Naive thymus-derived CD8-positive, alpha-beta T cell (primary cell): Measurements from ENCODE around the gene PCDHGA6. TPM values are rescaled to one million over a fixed set of nuclear protein-coding genes. Genes with fewer than 3 reads are reported as not detected.

Experiments used
- ATAC-seq, 2 donors: fragments of 150-1000 bp; cut with Tn5 transposase in 1 of 2; sonication (Bioruptor Pico), chemical (Tn5 transposase) in 1 of 2; 1 replicate in 1 of 2; 2 replicates in 1 of 2; pipeline ENCODE4 v1.10.0; 2021; ENCODE audit warnings: mild to moderate bottlenecking in 2 of 2, moderate library complexity in 2 of 2
- POLR2A ChIA-PET: fragments of 350-600 bp; sonication (Branson Sonifier 250); formaldehyde crosslinking; loops from one replicate; lab custom pipeline; 2021; ENCODE audit warnings: antibody characterized with exemption; lab: Charles Lee
- DNase-seq, 10 donors: peaks; one replicate each; pipeline versions ENCODE4 v3.0.0 to v3.0.0-alpha.2; 2020 to 2022
- H3K27ac Mint-ChIP-seq, 10 donors: one replicate each; pipeline ENCODE4 v1.8.0; 2020 to 2022; ENCODE audit warnings: mild to moderate bottlenecking in 10 of 10, mixed read lengths in 10 of 10, moderate library complexity in 4 of 10, inconsistent platforms in 1 of 10
- H3K27me3 Mint-ChIP-seq, 5 donors: one replicate each; pipeline ENCODE4 v1.8.0; 2021 to 2022; ENCODE audit warnings: mixed read lengths in 5 of 5
- H3K36me3 Mint-ChIP-seq, 3 donors: one replicate each; pipeline ENCODE4 v1.8.0; 2020 to 2022; ENCODE audit warnings: mixed read lengths in 3 of 3, mild to moderate bottlenecking in 2 of 3, inconsistent platforms in 1 of 3
- H3K4me1 Mint-ChIP-seq, 4 donors: one replicate each; pipeline ENCODE4 v1.8.0; 2021 to 2022; ENCODE audit warnings: mixed read lengths in 4 of 4
- H3K4me3 Mint-ChIP-seq, 10 donors: one replicate each; pipeline ENCODE4 v1.8.0; 2020 to 2022; ENCODE audit warnings: mild to moderate bottlenecking in 10 of 10, mixed read lengths in 10 of 10, moderate library complexity in 6 of 10, inconsistent platforms in 1 of 10
- H3K9me3 Mint-ChIP-seq, 9 donors: one replicate each; pipeline ENCODE4 v1.8.0; 2020 to 2022; ENCODE audit warnings: mixed read lengths in 9 of 9, mild to moderate bottlenecking in 3 of 9, inconsistent platforms in 1 of 9, moderate library complexity in 1 of 9
- polyA plus RNA-seq, 3 donors: library from polyadenylated mRNA; unstranded; fragments of 300-500 nt; fragmentation: Illumina TruSeq; gene quantifications; one replicate each; pipeline ENCODE4 v1.2.3, GENCODE V29; 2021
- total RNA-seq, 8 experiments: library from RNA in 2 of 8; stranded (reverse) in 2 of 8; gene quantifications; one replicate each; pipeline ENCODE4 v1.2.3 and lab custom pipeline; 2021 to 2026

PCDHGA6 gene
- total and polyA plus RNA-seq, 5 experiments from 2014 or later, result 0.05 to 0.68 (median 0.60) TPM; not detected in 2

DNA sequence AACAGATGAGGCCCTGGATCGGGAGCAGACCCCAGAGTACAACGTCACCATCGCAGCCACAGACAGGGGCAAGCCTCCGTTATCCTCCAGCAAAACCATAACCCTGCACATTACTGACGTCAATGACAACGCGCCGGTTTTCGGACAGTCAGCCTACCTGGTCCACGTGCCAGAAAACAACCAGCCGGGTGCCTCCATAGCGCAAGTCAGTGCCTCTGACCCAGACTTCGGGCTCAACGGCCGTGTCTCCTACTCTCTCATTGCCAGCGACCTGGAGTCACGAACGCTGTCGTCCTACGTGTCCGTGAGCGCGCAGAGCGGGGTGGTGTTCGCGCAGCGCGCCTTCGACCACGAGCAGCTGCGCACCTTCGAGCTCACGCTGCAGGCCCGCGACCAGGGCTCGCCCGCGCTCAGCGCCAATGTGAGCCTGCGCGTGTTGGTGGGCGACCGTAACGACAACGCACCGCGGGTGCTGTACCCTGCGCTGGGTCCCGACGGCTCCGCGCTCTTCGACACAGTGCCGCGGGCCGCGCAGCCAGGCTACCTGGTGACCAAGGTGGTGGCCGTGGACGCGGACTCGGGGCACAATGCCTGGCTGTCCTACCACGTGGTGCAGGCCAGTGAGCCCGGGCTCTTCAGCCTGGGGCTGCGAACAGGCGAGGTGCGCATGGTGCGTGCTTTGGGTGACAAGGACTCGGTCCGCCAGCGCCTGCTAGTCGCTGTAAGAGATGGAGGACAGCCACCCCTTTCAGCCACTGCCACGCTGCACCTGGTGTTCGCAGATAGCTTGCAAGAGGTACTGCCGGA, 45.6 kb downstream of the PCDHGA6 start:
- Mint-ChIP-seq H3K4me3 (peak overlapping the region in 4 of 10 donors; percentile 23 to 67 (median 44)), H3K4me1 (peaks cover 0 to 19% (median 8%) of the 10 kb centered on the region in 4 donors), H3K9me3 (peaks cover 0 to 85% (median 39%) of the 10 kb centered on the region in 9 donors), H3K27me3 (peaks cover 46 to 90% (median 68%) of the 10 kb centered on the region in 5 donors), H3K36me3 (peaks cover 36 to 61% (median 36%) of the 10 kb centered on the region in 3 donors), H3K27ac (peak overlapping the region in 4 of 10 donors; percentile 7 to 90 (median 62))
- no peak for DNase-seq
- ATAC-seq, result no peak
- POLR2A ChIA-PET, result no interaction called here

DNA sequence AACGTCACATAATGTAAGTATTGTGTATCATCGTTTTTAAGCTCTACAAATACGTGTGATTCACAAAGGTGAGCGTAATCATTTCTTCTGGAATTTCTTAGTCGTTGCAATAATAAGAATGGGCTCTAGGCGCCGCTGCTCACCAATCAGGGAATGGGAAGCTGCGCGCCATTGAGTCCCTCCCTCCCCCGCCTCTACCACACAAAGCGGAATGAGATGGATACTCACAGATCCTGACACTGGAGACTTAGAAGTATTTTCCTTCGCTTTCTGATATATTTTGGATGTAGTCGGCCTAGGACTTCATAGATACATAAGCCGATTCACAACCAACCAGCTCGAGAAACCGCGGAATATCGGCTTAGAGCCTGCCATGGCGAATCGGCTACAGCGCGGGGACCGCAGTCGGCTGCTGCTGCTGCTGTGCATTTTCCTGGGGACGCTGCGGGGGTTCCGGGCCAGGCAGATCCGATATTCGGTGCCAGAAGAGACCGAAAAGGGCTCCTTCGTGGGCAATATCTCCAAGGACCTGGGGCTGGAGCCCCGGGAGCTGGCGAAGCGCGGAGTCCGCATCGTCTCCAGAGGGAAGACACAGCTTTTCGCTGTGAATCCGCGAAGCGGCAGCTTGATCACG, 47.3 kb downstream of the PCDHGA6 start, which contains the start of gene PCDHGA11:
TSS of gene PCDHGA11 (plus strand) at position 197 of the 634 bp plus-strand sequence. CDS start at position 374, 177 bp downstream.
- peaks cover 0 to 17% (median 5%) of the 10 kb centered on the region in 4 donors for H3K4me1 Mint-ChIP-seq
- POLR2A ChIA-PET, result no interaction called here
- peak in 4 of 10 donors; percentile 20 to 42 (median 34) for DNase-seq
- H3K4me3 Mint-ChIP-seq, result peak within 1 kb of the TSS; percentile 50 to 85 (median 76)
- ATAC-seq, result peak; percentile 39 to 49
- H3K36me3 Mint-ChIP-seq, result peaks cover 31 to 54% (median 35%) of the 10 kb centered on the region in 3 donors
- peaks cover 46 to 90% (median 68%) of the 10 kb centered on the region in 5 donors for H3K27me3 Mint-ChIP-seq
- H3K9me3 Mint-ChIP-seq, result peaks cover 0 to 86% (median 36%) of the 10 kb centered on the region in 9 donors
- H3K27ac Mint-ChIP-seq, result peak within 1 kb of the TSS in 2 of 10 donors; percentile 64 to 93

DNA sequence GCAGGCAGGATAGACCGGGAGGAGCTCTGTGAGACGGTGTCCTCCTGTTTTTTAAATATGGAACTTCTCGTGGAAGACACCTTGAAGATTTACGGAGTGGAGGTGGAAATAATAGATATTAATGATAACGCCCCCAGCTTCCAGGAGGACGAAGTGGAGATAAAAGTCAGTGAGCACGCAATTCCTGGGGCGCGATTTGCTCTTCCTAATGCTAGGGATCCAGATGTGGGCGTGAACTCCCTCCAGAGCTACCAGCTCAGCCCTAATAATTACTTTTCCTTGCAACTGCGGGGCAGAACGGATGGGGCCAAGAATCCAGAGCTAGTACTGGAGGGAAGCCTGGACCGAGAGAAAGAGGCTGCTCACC, 47.8 kb downstream of the PCDHGA6 start:
- Mint-ChIP-seq H3K27ac (peak overlapping the region in 2 of 10 donors; percentile 64 to 93), H3K4me1 (peaks cover 0 to 17% (median 5%) of the 10 kb centered on the region in 4 donors), H3K27me3 (peaks cover 44 to 90% (median 69%) of the 10 kb centered on the region in 5 donors), H3K4me3 (peak overlapping the region; percentile 50 to 85 (median 74)), H3K36me3 (peaks cover 31 to 58% (median 35%) of the 10 kb centered on the region in 3 donors), H3K9me3 (peaks cover 0 to 86% (median 36%) of the 10 kb centered on the region in 9 donors)
- POLR2A ChIA-PET, result no interaction called here
- no peak for DNase-seq
- no peak for ATAC-seq

DNA sequence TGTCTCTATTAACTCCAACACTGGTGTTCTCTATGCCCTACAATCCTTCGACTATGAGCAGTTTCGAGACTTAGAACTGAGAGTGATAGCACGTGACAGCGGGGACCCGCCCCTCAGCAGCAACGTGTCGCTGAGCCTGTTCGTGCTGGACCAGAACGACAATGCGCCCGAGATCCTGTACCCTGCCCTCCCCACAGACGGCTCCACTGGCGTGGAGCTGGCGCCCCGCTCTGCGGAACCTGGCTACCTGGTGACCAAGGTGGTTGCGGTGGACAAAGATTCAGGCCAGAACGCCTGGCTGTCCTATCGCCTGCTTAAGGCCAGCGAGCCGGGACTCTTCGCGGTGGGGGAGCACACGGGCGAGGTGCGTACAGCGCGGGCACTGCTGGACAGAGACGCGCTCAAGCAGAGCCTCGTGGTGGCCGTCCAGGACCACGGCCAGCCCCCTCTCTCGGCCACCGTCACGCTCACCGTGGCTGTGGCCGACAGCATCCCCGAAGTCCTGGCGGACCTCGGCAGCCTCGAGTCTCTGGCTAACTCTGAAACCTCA, 49.1 kb downstream of the PCDHGA6 start:
- Mint-ChIP-seq H3K4me1 (peaks cover 0 to 14% (median 5%) of the 10 kb centered on the region in 4 donors), H3K36me3 (peaks cover 30 to 64% (median 35%) of the 10 kb centered on the region in 3 donors), H3K27me3 (peaks cover 49 to 91% (median 73%) of the 10 kb centered on the region in 5 donors), H3K4me3 (peak overlapping the region in 1 of 10 donors; percentile 42), H3K9me3 (peaks cover 0 to 87% (median 36%) of the 10 kb centered on the region in 9 donors), H3K27ac (peak overlapping the region in 1 of 10 donors; percentile 40)
- DNase-seq, result no peak
- POLR2A ChIA-PET, result no interaction called here
- no peak for ATAC-seq

DNA sequence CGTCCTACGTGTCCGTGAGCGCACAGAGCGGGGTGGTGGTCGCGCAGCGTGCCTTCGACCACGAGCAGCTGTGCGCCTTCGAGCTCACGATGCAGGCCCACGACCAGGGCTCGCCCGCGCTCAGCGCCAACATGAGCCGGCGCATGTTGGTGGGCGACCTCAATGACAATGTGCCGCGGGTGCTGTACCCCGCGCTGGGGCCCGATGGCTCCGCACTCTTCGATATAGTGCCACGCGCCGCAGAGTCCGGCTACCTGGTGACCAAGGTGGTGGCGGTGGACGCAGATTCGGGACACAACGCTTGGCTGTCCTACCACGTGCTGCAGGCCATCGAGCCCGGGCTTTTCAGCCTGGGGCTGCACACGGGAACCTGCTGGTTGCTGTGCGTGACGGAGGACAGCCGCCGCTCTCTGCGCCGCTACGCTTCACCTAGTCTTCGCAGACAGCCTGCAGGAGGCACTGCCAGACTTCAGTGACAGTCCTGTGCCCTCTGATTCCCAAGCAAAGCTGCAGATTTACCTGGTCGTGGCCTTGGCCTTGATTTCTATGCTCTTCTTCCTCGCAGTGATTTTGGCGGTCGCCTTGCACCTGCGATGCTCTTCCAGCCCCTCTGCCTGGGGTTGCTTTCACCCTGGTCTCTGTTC, 54.2 kb downstream of the PCDHGA6 start:
- H3K4me3 Mint-ChIP-seq, result peak overlapping the region in 1 of 10 donors; percentile 56
- ATAC-seq, result no peak
- peaks cover 18 to 57% (median 28%) of the 10 kb centered on the region in 3 donors for H3K36me3 Mint-ChIP-seq
- peaks cover 3 to 9% (median 7%) of the 10 kb centered on the region in 4 donors for H3K4me1 Mint-ChIP-seq
- H3K27me3 Mint-ChIP-seq, result peaks cover 46 to 82% (median 59%) of the 10 kb centered on the region in 5 donors
- DNase-seq, result no peak
- H3K27ac Mint-ChIP-seq, result no peak overlapping the region
- H3K9me3 Mint-ChIP-seq, result peaks cover 16 to 77% (median 30%) of the 10 kb centered on the region in 9 donors
- POLR2A ChIA-PET, result no interaction called here

Other genes starting within 250 kb of the PCDHGA6 start
Only the 30 nearest of the 36 such genes appear.
- not detected for gene PCDHB9, start 186.7 kb upstream of the PCDHGA6 start, total RNA-seq
- gene PCDHB9, start 186.7 kb upstream of the PCDHGA6 start, polyA plus RNA-seq, result not detected
- not detected for gene PCDHB10, start 181.5 kb upstream of the PCDHGA6 start, total RNA-seq
- not detected for gene PCDHB10, start 181.5 kb upstream of the PCDHGA6 start, polyA plus RNA-seq
- not detected for gene PCDHB11, start 174.3 kb upstream of the PCDHGA6 start, total RNA-seq
- not detected for gene PCDHB11, start 174.3 kb upstream of the PCDHGA6 start, polyA plus RNA-seq
- gene PCDHB12, start 165.2 kb upstream of the PCDHGA6 start, total RNA-seq, result not detected
- not detected for gene PCDHB12, start 165.2 kb upstream of the PCDHGA6 start, polyA plus RNA-seq
- gene PCDHB13, start 160.0 kb upstream of the PCDHGA6 start, total RNA-seq, result not detected
- gene PCDHB13, start 160.0 kb upstream of the PCDHGA6 start, polyA plus RNA-seq, result not detected
- not detected for gene PCDHB14, start 150.5 kb upstream of the PCDHGA6 start, total RNA-seq
- gene PCDHB14, start 150.5 kb upstream of the PCDHGA6 start, polyA plus RNA-seq, result not detected
- not detected for gene PCDHB15, start 128.5 kb upstream of the PCDHGA6 start, total RNA-seq
- not detected for gene PCDHB15, start 128.5 kb upstream of the PCDHGA6 start, polyA plus RNA-seq
- gene SLC25A2, start 69.8 kb upstream of the PCDHGA6 start, total RNA-seq, result 1 to 10 TPM; 2.1 to 2.5 TPM
- gene SLC25A2, start 69.8 kb upstream of the PCDHGA6 start, polyA plus RNA-seq, result not detected
- gene TAF7, start 53.1 kb upstream of the PCDHGA6 start, total RNA-seq, result 100 to 1,000 TPM; 139 to 141 TPM
- 100 to 1,000 TPM; 206 to 230 (median 230) TPM for gene TAF7, start 53.1 kb upstream of the PCDHGA6 start, polyA plus RNA-seq
- gene PCDHGA1, start 43.4 kb upstream of the PCDHGA6 start, total RNA-seq, result under 1 TPM; 0.38 to 0.52 TPM
- gene PCDHGA1, start 43.4 kb upstream of the PCDHGA6 start, polyA plus RNA-seq, result not detected
- gene PCDHGA2, start 35.1 kb upstream of the PCDHGA6 start, total RNA-seq, result under 1 TPM; 0.16 to 0.18 TPM
- gene PCDHGA2, start 35.1 kb upstream of the PCDHGA6 start, polyA plus RNA-seq, result not detected
- not detected for gene PCDHGA3, start 30.1 kb upstream of the PCDHGA6 start, total RNA-seq
- under 1 TPM in 1 of 3 donors, not detected in 2; 0.06 TPM for gene PCDHGA3, start 30.1 kb upstream of the PCDHGA6 start, polyA plus RNA-seq
- under 1 TPM in 1 of 2 experiments, not detected in 1; 0.19 TPM for gene PCDHGB1, start 23.8 kb upstream of the PCDHGA6 start, total RNA-seq
- gene PCDHGB1, start 23.8 kb upstream of the PCDHGA6 start, polyA plus RNA-seq, result not detected
- gene PCDHGA4, start 18.9 kb upstream of the PCDHGA6 start, total RNA-seq, result under 1 TPM; 0.11 to 0.34 TPM
- not detected for gene PCDHGA4, start 18.9 kb upstream of the PCDHGA6 start, polyA plus RNA-seq
- under 1 TPM; 0.47 to 0.81 TPM for gene PCDHGB2, start 13.9 kb upstream of the PCDHGA6 start, total RNA-seq
- under 1 TPM in 1 of 3 donors, not detected in 2; 0.06 TPM for gene PCDHGB2, start 13.9 kb upstream of the PCDHGA6 start, polyA plus RNA-seq
- gene PCDHGA5, start 9.7 kb upstream of the PCDHGA6 start, total RNA-seq, result under 1 TPM; 0.13 to 0.30 TPM
- not detected for gene PCDHGA5, start 9.7 kb upstream of the PCDHGA6 start, polyA plus RNA-seq
- gene PCDHGB3, start 3.6 kb upstream of the PCDHGA6 start, total RNA-seq, result under 1 TPM; 0.55 to 0.71 TPM
- gene PCDHGB3, start 3.6 kb upstream of the PCDHGA6 start, polyA plus RNA-seq, result under 1 TPM in 2 of 3 donors, not detected in 1; 0.10 to 0.22 TPM
- under 1 TPM; 0.33 to 0.42 TPM for gene PCDHGA7, start 8.9 kb downstream of the PCDHGA6 start, total RNA-seq
- not detected for gene PCDHGA7, start 8.9 kb downstream of the PCDHGA6 start, polyA plus RNA-seq
- gene PCDHGB4, start 13.8 kb downstream of the PCDHGA6 start, total RNA-seq, result under 1 TPM; 0.13 to 0.25 TPM
- under 1 TPM in 1 of 3 donors, not detected in 2; 0.23 TPM for gene PCDHGB4, start 13.8 kb downstream of the PCDHGA6 start, polyA plus RNA-seq
- gene PCDHGA8, start 18.7 kb downstream of the PCDHGA6 start, total RNA-seq, result under 1 TPM; 0.16 to 0.22 TPM
- not detected for gene PCDHGA8, start 18.7 kb downstream of the PCDHGA6 start, polyA plus RNA-seq
- gene PCDHGB5, start 24.1 kb downstream of the PCDHGA6 start, total RNA-seq, result under 1 TPM; 0.33 to 0.47 TPM
- gene PCDHGB5, start 24.1 kb downstream of the PCDHGA6 start, polyA plus RNA-seq, result under 1 TPM; 0.24 to 0.42 (median 0.24) TPM
- gene PCDHGA9, start 28.9 kb downstream of the PCDHGA6 start, total RNA-seq, result under 1 TPM; 0.13 to 0.19 TPM
- gene PCDHGA9, start 28.9 kb downstream of the PCDHGA6 start, polyA plus RNA-seq, result under 1 TPM in 1 of 3 donors, not detected in 2; 0.14 TPM
- under 1 TPM; 0.21 to 0.30 TPM for gene PCDHGB6, start 34.1 kb downstream of the PCDHGA6 start, total RNA-seq
- under 1 TPM in 1 of 3 donors, not detected in 2; 0.13 TPM for gene PCDHGB6, start 34.1 kb downstream of the PCDHGA6 start, polyA plus RNA-seq
- gene PCDHGA10, start 39.1 kb downstream of the PCDHGA6 start, total RNA-seq, result under 1 TPM; 0.31 to 0.41 TPM
- gene PCDHGA10, start 39.1 kb downstream of the PCDHGA6 start, polyA plus RNA-seq, result not detected
- under 1 TPM; 0.16 to 0.25 TPM for gene PCDHGB7, start 43.8 kb downstream of the PCDHGA6 start, total RNA-seq
- not detected for gene PCDHGB7, start 43.8 kb downstream of the PCDHGA6 start, polyA plus RNA-seq
- gene PCDHGA11, start 47.2 kb downstream of the PCDHGA6 start, total RNA-seq, result under 1 TPM; 0.10 to 0.36 TPM
- not detected for gene PCDHGA11, start 47.2 kb downstream of the PCDHGA6 start, polyA plus RNA-seq
- gene PCDHGA12, start 56.6 kb downstream of the PCDHGA6 start, total RNA-seq, result under 1 TPM in 1 of 2 experiments, not detected in 1; 0.22 TPM
- gene PCDHGA12, start 56.6 kb downstream of the PCDHGA6 start, polyA plus RNA-seq, result under 1 TPM in 2 of 3 donors, not detected in 1; 0.06 to 0.07 TPM
- gene PCDHGC3, start 102.1 kb downstream of the PCDHGA6 start, total RNA-seq, result not detected
- gene PCDHGC3, start 102.1 kb downstream of the PCDHGA6 start, polyA plus RNA-seq, result under 1 TPM in 2 of 3 donors, not detected in 1; 0.18 to 0.25 TPM
- gene PCDHGC4, start 111.1 kb downstream of the PCDHGA6 start, total RNA-seq, result not detected
- gene PCDHGC4, start 111.1 kb downstream of the PCDHGA6 start, polyA plus RNA-seq, result not detected
- gene PCDHGC5, start 115.2 kb downstream of the PCDHGA6 start, total RNA-seq, result not detected
- not detected for gene PCDHGC5, start 115.2 kb downstream of the PCDHGA6 start, polyA plus RNA-seq